ENCODE results near the gene SLC7A8.

- TF ChIP-seq EZH2phosphoT487 (IDR thresholded peaks at IDR 0.05) (no peak), EZH2 (IDR thresholded peaks at IDR 0.05) (no peak)
- TF ChIP-seq, protein P1, sequence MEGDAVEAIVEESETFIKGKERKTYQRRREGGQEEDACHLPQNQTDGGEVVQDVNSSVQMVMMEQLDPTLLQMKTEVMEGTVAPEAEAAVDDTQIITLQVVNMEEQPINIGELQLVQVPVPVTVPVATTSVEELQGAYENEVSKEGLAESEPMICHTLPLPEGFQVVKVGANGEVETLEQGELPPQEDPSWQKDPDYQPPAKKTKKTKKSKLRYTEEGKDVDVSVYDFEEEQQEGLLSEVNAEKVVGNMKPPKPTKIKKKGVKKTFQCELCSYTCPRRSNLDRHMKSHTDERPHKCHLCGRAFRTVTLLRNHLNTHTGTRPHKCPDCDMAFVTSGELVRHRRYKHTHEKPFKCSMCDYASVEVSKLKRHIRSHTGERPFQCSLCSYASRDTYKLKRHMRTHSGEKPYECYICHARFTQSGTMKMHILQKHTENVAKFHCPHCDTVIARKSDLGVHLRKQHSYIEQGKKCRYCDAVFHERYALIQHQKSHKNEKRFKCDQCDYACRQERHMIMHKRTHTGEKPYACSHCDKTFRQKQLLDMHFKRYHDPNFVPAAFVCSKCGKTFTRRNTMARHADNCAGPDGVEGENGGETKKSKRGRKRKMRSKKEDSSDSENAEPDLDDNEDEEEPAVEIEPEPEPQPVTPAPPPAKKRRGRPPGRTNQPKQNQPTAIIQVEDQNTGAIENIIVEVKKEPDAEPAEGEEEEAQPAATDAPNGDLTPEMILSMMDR (IDR thresholded peaks at IDR 0.05), result no peak
Measured at GRCh38 chr14:23162800-23163199, 20.7 kb downstream of the SLC7A8 start.

All from neural progenitor cell (in vitro differentiated cells).